ENCODE measurements around the gene TRMT11.
"Not testable (repeated sequence)": the region's sequence is repeated elsewhere in the genome, so short reads cannot be mapped to it uniquely, and the experiment has no call there.

Gene TRMT11

DNA sequence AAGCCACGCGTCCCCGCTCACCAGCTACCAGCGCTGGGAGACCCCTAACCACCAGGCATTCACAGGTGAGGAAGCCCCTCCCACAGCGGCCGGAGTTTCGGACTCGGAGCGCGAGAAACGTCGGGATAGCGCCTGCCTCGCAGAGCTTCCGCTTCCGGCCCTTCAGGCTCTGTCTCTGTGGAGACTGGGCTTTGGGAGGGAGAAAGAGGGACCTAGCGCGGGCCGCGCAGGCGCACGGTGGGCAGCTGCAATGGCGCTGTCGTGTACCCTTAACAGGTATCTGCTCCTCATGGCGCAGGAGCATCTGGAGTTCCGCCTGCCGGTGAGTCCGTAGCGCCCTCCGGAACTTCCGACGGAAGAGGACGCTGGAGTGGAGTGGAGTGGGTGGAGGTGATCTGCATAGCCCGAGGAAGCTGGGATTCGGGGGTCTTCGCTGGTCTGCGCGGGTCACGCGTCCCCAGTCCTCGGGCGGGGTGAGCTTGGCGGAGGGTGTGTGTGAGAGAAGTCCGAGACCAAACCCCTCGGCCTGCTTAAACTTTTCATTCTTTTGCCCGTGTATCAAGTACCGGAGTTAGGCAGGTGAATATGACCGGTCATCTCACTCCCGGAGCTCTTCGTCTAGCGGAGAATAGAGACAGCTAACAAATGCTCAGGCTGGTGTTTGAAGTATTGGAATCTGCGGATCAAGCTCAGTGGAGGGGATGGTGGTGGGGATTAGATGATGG, at the start of gene TRMT11:
Gene TRMT11 (plus strand): TSS at position 240 of the 725 bp plus-strand sequence. CDS start 11 bp downstream, at position 251.
- DNase-seq (ENCODE audit: low read depth), result peak; percentile 53
- H3K4me3 ChIP-seq (ENCODE audit: low read depth, low read length), result peak within 1 kb of the TSS; percentile 97

DNA sequence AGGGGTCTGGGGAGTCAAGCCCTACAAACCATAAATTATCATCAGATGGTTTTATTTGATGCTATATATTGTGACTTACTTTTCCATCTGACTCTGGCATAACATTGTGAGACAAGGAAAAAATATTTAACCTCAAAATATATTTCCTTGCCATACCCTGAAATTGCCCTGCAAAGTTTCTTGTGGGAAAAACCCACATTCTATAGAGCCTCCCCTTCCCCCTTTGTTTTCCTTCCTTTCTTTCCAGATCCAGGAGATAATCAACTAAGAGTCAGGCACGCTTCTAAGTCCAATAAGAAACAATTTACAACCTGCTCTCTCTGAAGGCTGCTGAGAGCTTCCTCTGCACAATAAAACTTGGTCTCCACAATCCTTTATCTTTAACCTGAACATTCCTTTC, 47.3 kb upstream of the TRMT11 start:
- no peak overlapping the region for H3K4me3 ChIP-seq (ENCODE audit: low read depth, low read length)
- DNase-seq (ENCODE audit: low read depth), result no peak

DNA sequence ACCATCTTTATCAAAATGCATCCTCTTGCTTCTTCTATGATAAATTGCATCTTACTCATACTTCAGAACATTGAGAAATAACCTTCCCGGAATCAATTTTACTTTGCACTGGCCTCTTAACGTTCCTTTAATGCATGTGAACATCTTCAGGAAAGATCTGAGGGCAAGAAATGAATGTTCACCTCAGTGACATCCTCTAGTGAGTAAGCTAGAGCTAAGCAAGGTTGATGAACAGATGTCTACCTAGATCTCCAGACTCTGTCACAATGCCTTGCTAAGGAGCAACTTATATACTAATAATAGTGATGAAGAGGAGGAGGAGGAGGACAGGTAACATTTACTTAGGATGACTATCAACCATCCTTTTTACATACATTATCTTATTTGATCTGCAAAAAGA, 46.5 kb upstream of the TRMT11 start:
- H3K4me3 ChIP-seq (ENCODE audit: low read depth, low read length), result no peak overlapping the region
- DNase-seq (ENCODE audit: low read depth), result no peak

DNA sequence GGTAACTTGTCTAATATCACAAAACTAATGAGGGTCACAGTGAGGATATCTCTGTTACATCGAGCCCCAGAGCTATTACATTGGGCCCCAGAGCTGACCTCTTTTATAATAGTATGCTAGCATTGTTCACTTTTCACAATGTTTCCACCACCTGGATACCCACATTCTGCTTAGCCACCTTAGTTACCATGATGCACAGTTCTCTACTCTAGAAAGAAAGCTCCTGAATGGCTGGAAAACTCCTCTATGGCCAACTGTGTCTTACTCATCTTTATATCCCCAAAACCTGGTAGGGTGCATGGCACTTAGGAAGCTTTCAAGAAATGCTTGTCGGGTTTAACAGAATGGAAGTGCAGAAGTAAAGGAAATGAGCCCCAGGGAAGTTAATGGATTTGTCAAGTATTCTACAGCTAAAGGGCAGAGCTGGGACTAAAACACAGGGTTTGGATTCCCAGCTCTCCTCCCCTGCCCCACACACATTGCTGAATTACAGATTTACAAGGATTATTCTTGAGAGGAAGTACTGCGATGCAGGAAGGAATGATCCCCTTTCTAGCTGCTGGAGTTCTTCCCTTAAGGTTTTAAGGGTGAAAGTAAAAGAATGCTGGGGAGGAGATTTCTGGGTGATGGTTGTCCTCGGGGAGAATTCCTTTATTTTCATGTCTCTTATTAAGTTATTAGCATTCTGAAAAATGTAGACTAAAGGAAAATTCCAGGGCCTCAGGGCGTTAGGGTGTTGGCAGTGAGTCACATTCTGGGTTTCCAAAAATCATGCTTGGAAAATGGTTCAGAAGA, 45.9 kb upstream of the TRMT11 start:
- no peak overlapping the region for H3K4me3 ChIP-seq (ENCODE audit: low read depth, low read length)
- no peak for DNase-seq (ENCODE audit: low read depth)

DNA sequence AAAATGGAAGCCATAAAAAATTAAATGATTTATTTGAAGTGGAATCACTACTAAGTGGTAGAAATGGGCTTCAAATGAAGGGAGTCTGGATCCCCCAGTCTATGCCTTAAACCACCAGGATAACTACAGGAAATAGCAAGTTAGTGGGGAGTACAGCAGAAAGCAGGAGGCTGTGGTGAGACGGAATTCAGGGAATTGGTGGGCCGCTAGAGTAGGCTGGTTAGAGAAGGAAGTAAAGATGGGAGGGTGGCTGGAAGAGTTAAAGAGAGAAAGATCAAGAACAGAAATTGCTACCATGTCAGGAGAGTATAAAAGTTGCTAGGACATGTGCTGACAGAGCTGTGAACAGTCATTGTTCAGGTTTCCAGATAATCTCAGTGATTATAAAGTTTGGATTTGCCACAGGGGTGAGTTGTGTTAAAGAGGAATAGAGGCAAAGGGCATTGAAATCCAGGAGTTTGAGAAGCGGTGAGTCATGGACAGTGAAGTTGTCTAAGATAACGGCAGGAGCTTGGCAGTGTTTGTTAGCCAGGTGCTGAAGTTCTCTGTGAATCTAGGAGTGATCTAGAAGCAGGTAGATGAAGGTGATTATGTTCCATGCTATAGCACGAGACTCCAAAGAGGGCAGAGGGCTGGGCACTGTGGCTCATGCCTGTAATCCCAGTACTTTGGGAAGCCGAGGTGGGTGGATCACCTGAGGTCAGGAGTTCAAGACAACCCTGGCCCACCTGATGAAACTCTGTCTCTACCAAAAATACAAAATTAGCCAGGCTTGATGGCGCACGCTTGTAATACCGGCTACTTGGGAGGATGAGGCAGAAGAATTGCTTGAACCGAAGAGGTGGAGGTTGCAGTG, 43.4 kb upstream of the TRMT11 start:
- no peak for DNase-seq (ENCODE audit: low read depth)
- H3K4me3 ChIP-seq (ENCODE audit: low read depth, low read length), result no peak overlapping the region

DNA sequence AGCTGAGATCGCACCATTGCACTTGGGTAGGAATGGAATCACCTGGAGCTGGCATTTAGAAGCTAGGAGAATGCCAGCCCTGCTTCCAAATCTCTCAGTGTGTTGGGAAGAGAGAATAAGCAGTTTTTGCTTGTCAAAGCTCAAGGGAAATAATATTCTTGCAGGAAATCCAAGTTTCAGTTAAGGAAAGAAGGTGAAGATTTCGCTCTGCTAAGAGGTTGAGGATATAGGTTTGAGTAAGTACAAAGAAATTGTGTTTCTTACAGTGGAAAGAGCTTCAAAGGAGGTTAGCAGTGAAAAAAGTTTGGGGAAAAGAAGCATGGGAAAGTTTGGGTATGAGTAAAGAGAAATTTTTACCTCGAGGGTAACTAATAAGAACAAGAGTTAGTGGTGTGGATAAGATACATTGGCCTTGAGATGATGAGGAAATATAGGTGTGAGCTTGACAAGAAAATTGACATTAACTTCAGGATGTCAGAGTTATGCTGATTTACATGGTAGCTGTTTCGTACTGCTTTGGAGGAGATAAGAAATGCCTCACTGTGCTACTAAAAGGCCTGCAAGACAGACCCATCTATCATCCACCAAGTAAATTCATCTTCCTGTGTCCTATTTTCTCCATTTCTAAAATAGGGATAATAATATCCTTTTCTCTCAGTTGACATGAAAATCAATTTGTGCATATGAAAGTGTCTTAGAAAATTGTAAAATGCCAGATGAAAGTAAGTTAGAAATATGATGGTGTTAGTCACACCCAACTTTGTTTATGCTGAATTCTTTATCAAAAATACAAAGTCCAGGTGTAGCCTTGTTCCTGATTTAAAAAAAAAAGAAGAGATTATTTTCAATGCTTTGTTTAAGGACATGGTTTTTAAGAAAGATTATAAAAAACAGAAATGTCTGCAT, 42.6 kb upstream of the TRMT11 start:
- no peak overlapping the region for H3K4me3 ChIP-seq (ENCODE audit: low read depth, low read length)
- no peak for DNase-seq (ENCODE audit: low read depth)

DNA sequence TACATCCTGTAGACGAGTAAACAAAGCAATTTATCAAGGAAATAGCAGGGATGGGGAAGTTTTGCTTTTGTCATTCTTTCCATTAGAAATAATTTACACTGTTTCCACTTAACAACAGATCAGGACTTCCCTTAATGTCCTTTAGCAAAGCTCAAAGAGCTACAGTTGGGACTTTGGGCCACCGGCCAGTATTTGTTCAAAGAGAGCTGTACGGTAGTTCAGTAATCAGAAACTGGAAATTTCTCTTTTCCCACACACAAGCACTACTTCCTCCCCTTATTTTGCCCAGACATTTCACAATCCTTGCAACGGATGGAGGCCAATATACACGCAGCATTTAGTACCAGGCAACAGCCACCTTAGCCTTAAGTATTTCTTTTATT, 41.9 kb upstream of the TRMT11 start:
- no peak for DNase-seq (ENCODE audit: low read depth)
- H3K4me3 ChIP-seq (ENCODE audit: low read depth, low read length), result no peak overlapping the region

DNA sequence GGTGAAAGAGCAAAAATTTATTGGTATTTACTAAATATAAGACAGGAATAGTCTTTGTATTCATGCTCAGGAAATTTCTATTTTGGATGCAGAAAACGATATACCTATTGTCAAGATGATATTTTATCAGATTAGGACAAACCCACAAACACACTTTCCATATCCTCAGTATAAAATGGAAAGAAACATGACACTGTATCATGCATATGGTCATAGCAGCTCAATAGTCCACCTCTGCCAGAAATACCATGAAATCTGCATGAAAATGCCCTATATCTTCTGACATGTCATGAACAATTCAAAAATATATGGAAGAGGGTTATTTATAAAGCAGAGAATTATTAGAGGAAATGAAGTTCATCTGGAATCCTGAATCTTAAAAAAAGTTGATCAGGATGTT, 41.4 kb upstream of the TRMT11 start:
- DNase-seq (ENCODE audit: low read depth), result no peak
- H3K4me3 ChIP-seq (ENCODE audit: low read depth, low read length), result no peak overlapping the region

DNA sequence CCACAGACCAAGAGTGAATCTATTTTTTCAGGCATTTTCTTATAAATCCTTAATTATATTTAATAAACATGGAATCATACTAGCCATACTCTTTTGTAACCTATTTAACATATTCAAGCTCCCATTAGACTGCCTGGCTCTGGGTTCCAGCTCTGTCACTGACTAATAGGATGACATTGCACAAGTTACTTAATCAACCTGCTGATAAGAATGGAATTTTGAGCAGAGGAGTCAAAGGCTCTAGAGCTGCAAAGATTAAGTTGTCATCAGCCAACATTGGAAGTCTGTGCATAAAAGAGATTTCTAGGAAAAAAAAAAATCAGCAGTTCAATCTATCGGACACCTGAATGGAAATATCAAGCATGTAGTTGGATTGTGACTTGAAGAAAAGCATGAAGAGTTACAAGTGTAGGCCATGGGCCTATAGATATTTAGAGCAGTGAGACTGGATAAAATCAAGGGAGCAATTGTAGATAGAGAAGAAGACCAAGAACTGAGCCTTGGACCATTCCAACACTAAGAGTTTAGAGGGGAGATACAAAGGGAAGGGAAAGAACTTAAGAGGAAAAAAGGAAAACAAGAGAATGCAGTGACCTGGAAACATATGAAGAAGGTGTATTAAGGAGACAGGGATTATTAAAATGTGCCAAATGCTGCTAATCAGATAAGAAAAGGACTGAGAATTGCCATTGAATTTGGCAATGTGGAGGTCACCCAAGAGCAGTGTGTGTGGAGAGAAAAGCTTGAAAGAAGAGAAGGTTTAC, 40.8 kb upstream of the TRMT11 start:
- H3K4me3 ChIP-seq (ENCODE audit: low read depth, low read length), result no peak overlapping the region
- DNase-seq (ENCODE audit: low read depth), result no peak

DNA sequence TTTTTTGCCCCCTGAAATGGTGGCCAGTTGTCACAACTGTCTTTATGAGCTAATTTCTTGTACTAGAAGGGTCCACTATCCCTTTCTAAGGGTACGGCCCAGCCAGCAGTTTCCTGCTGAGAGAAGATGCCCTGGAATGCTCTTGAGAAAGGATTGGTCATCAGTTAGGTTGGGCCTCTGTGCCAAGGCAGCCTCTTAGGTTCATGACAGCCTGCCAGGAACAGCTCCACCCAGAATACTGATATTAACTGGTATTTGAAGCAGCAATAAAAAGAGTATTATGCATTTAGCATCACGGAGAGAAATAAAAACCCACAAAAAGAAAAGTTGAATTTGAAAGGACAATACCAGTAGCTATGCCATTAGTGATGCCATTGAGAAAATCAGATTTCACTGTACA, 38.7 kb upstream of the TRMT11 start:
- DNase-seq (ENCODE audit: low read depth), result no peak
- no peak overlapping the region for H3K4me3 ChIP-seq (ENCODE audit: low read depth, low read length)

DNA sequence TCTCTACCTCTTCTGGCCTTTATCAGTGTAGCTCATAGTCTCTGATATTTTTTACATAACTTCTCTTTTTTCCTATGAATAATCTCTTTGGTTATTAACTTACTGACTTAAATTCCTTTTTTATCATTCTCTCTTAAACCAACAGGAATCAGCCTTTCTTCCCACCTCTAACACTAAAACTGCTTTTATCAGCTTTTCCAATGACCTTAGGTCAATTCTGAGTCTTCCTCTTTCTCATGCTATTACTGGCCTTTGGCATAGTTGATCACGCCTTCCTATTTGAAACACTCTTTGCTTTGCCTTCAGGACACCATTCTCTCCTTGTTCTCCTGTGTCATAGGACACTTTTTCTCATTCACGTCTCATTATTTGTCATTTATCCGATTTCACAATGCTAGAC, 37.9 kb upstream of the TRMT11 start:
- no peak overlapping the region for H3K4me3 ChIP-seq (ENCODE audit: low read depth, low read length)
- no peak for DNase-seq (ENCODE audit: low read depth)

DNA sequence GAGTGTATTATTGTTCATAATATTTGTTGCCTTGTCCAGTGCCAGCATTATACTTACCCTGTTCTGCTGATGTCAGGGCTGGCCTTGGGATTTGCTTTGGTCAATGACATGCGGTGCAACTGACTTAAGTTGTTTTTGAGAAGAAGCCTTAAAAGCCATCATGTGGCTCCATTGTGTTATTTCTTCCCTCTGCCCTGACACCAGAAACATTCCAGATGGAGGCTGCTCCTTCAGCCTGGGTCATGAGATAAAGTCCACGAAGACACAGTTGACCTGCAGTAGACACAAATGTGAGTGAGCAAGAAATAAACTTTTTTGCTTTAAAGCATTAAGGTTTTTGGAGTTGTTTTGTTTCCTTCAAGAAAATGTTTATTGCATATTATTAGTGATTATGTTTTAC, 37.3 kb upstream of the TRMT11 start:
- DNase-seq (ENCODE audit: low read depth), result no peak
- H3K4me3 ChIP-seq (ENCODE audit: low read depth, low read length), result no peak overlapping the region

DNA sequence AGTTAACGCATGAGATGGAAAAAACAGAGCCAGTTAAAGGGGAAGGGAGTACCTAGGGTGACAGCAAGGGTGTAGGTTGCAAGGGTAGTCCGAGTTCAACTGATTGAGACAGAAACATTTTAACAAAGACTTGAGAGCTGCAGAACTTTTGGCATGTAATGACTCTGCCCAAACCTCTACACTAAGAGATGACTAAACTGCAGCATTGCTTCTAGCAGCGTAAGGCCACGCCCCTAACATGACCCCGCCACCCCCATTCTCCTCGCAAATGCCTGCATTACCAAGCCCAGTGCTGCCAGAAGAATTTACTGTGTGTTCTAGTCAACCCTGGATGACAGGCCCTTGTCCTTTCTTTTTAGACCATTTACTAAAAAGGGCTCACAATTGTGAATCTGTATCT, 36.0 kb upstream of the TRMT11 start:
- no peak for DNase-seq (ENCODE audit: low read depth)
- no peak overlapping the region for H3K4me3 ChIP-seq (ENCODE audit: low read depth, low read length)

DNA sequence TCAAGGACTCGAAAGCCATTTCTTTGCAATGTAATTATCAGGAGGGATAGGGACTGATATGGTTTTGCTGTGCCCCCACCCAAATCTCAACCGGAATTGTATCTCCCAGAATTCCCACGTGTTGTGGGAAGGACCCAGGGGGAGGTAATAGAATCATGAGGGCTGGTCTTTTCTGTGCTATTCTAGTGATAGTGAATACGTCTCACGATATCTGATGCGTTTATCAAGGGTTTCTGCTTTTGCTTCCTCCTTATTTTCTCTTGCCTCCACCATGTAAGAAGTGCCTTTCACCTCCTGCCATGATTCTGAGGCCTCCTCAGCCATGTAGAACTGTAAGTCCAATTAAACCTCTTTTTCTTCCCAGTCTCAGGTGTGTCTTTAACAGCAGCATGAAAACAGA, 35.6 kb upstream of the TRMT11 start:
- not testable (repeated sequence) for DNase-seq (ENCODE audit: low read depth); H3K4me3 ChIP-seq (ENCODE audit: low read depth, low read length)

DNA sequence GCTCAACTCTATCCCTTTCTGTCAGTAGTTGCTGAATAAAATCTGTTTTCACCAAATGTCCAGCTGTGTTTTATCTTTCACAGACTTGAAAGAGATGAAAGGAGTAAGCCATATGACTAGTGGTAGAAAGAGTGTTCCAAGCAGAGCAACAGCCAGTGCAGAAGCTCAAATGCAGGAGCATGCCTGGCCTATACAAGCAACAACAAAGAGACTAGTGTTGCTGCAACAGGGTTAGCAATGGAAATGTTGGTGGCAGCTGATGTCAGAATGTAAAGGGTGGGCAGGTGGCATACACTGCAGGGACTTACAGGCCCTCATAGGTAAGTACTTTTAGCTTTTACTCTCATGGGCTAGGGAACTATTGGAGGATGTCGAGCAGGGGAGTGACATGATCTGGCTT, 35.0 kb upstream of the TRMT11 start:
- no peak for DNase-seq (ENCODE audit: low read depth)
- H3K4me3 ChIP-seq (ENCODE audit: low read depth, low read length), result no peak overlapping the region

DNA sequence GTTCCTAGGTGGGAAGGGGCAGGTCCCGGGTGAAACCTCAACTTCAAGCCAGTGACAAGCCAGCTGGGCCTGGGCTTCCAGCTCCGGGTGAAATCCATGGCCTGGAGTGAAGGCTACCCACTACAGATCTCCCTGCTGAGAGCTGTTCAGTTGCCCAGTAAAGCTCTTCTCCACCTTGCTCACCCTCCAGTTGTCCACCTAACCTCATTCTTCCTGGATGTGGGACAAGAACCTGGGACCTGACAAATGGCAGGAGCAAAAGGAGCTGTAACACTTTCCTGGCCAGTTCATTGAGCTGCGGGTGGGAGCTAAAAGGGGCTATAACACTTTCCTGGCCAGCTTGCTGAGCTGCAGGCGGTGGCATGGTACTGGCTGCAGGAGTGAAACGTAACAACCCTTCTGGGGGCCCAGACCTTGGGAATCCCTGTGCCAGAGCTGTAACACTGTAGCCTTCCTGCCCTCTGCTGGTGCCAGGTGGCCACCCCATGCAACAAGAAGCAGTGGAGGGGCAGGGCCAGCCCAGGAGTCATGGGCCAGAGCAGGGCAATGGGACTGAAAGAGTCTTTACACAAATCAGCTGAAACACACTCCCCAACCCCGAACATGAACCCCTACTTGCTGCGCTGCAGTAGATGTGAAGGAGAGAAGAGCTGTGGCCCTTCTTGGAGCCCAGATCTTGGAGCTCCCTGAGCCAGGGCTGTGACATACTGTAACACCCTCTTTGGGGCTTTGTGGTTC, 33.4 kb upstream of the TRMT11 start:
- no peak overlapping the region for H3K4me3 ChIP-seq (ENCODE audit: low read depth, low read length)
- no peak for DNase-seq (ENCODE audit: low read depth)

DNA sequence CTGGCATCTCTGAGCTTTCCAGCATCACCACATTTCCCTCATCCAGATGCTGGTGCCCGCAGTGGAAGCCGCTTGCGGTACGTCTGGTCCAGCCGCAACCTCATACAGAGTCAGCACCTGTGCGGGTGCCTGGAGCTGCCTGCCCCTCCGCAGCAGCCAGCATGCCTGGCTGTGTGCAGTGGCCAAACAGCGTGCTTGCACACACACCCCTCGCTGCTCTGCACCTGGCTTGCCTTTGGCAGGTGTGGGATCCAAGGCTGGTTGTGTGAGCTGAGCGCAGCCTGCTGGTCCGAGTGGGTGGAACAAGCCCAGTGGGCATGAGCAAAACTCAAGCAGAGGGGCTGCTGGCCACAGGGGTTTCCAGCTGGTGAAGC, 32.9 kb upstream of the TRMT11 start:
- no peak for DNase-seq (ENCODE audit: low read depth)

DNA sequence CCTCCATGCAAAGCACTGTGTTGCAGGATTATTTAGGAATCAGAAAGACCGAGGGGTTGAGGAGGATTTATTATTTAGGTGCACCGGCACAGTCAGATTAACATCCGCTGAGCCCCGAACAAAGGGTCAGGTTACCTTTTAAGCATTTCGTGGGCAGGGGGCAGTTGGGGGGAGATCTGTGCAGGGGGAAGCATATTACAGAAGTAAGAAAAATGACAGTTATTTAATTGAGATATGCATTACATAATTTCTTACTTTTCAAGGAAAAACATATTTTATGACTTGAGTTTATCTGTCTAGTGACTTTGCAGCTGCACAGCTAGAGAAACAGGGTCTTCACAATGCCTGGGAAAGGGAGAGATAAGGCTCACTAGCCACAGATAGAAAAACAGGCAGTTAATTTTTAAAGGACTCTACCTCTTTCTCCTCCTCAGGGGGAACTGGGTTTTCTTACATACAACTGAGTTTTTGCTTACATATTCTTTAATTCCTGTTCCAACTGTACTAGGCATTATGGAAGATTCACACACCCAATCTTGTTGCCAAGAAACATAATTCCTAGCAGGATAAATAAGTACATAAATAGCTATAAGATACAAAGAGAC, 31.5 kb upstream of the TRMT11 start:
- no peak for DNase-seq (ENCODE audit: low read depth)
- H3K4me3 ChIP-seq (ENCODE audit: low read depth, low read length), result no peak overlapping the region

More for the DNA sequence above, 32.9 kb upstream of the TRMT11 start:
- H3K4me3 ChIP-seq (ENCODE audit: low read depth, low read length), result no peak overlapping the region
